ENCODE data around the gene STX18.

The STX18 gene

DNA sequence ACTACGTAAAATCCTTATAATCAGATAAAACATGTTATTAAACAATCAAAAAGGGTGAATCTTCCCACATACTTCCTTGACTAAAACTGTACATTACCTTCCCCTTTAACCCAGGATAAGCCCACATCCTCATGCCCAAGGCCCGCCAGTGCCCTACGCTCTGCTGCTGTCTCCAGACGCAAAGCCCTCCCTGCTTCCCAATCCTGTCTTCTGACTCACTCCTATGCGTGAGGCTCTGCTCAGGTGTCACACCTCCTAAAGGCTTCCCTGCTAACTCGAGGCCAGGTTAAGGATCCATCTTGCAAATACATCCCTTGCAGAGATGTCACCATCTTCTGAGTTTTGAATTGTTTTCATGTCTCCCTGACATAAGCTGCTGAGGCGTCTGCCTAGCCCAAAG, 61.6 kb downstream of the STX18 start:
- in situ Hi-C loops (cut with HindIII; ENCODE audit: low pct_ligation_motif_present, low sequenced_read_pairs): no loop called here
- Histone ChIP-seq H3K4me3 (ENCODE audit: low read depth, low read length) (no peak overlapping the region), H3K36me3 (replicated peaks) (no peaks in the 10 kb centered on the region), H3K27me3 (replicated peaks) (no peaks in the 10 kb centered on the region), H3K27ac (no peak overlapping the region)
- no peak for DNase-seq
- TF ChIP-seq, protein P1, sequence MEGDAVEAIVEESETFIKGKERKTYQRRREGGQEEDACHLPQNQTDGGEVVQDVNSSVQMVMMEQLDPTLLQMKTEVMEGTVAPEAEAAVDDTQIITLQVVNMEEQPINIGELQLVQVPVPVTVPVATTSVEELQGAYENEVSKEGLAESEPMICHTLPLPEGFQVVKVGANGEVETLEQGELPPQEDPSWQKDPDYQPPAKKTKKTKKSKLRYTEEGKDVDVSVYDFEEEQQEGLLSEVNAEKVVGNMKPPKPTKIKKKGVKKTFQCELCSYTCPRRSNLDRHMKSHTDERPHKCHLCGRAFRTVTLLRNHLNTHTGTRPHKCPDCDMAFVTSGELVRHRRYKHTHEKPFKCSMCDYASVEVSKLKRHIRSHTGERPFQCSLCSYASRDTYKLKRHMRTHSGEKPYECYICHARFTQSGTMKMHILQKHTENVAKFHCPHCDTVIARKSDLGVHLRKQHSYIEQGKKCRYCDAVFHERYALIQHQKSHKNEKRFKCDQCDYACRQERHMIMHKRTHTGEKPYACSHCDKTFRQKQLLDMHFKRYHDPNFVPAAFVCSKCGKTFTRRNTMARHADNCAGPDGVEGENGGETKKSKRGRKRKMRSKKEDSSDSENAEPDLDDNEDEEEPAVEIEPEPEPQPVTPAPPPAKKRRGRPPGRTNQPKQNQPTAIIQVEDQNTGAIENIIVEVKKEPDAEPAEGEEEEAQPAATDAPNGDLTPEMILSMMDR (IDR thresholded peaks at IDR 0.05; ENCODE audit: low read depth, low read length, missing control alignments): no peak

- in situ Hi-C loops (cut with HindIII; ENCODE audit: low pct_ligation_motif_present, low sequenced_read_pairs): no loop called here
These were observed 62.5 kb downstream of the STX18 start for GRCh38 chr4:4479366-4479765.

GRCh38 chr4:4477796-4478195, 64.1 kb downstream of the STX18 start:
- no peaks in the 10 kb centered on the region for H3K36me3 ChIP-seq (replicated peaks)
- in situ Hi-C loops (cut with HindIII; ENCODE audit: low pct_ligation_motif_present, low sequenced_read_pairs): no loop called here
- no peak overlapping the region for H3K27ac ChIP-seq
- TF ChIP-seq, protein P1 (IDR thresholded peaks at IDR 0.05; ENCODE audit: low read depth, low read length, missing control alignments): no peak
- no peak for DNase-seq
- no peaks in the 10 kb centered on the region for H3K27me3 ChIP-seq (replicated peaks)
- H3K4me3 ChIP-seq (ENCODE audit: low read depth, low read length): no peak overlapping the region

More at GRCh38 chr4:4479366-4479765, 62.5 kb downstream of the STX18 start:
- TF ChIP-seq, protein P1 (IDR thresholded peaks at IDR 0.05; ENCODE audit: low read depth, low read length, missing control alignments): no peak
- DNase-seq: no peak
- Histone ChIP-seq H3K27ac (no peak overlapping the region), H3K27me3 (replicated peaks) (no peaks in the 10 kb centered on the region), H3K36me3 (replicated peaks) (no peaks in the 10 kb centered on the region), H3K4me3 (ENCODE audit: low read depth, low read length) (no peak overlapping the region)

DNA sequence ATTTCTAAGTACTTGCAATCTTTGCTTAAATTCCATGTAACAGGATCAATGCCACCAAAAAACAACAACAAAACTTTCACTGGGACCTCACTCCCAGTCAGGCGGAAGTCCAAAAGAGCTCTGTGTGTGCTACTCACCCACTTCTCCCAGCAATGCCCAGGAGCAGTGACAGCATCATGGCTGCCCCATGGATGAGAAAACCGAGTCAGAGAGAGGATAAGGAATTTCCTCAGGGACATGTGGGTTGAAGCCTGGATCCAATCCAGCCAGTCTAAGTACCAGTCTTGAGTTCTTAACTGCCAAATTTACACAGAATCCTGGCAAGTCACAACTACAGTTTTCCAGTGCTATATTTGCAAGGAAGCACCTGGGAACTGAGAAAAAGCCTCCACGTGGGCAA, 64.5 kb downstream of the STX18 start:
- Histone ChIP-seq H3K4me3 (ENCODE audit: low read depth, low read length) (no peak overlapping the region), H3K36me3 (replicated peaks) (no peaks in the 10 kb centered on the region), H3K27me3 (replicated peaks) (no peaks in the 10 kb centered on the region), H3K27ac (no peak overlapping the region)
- in situ Hi-C loops (cut with HindIII; ENCODE audit: low pct_ligation_motif_present, low sequenced_read_pairs): no loop called here
- DNase-seq: no peak
- TF ChIP-seq, protein P1 (IDR thresholded peaks at IDR 0.05; ENCODE audit: low read depth, low read length, missing control alignments): no peak

DNA sequence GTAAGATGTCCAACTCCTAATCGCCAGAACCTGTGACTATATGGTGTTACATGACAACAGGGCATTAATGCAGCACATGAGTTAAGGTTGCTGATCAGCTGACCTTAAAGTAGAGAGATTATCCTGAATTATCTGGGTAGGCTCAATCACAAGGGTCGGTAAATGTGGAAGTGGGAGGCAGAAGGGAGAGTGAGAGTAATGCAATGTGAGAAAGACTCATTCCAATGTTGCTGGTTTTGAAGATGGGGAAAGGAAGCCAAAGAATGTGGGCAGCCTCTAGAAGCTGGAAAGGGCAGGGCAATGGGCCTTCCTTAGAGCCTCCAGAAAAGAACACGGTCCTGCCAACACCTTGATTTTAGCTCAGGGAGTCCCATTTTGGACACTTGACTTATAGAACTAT, 67.4 kb downstream of the STX18 start:
- peak overlapping the region; percentile 93 for H3K27ac ChIP-seq
- no peak overlapping the region for H3K4me3 ChIP-seq (ENCODE audit: low read depth, low read length)
- no peaks in the 10 kb centered on the region for H3K27me3 ChIP-seq (replicated peaks)
- peaks cover 7% of the 10 kb centered on the region for H3K36me3 ChIP-seq (replicated peaks)
- TF ChIP-seq, protein P1 (IDR thresholded peaks at IDR 0.05; ENCODE audit: low read depth, low read length, missing control alignments): no peak
- in situ Hi-C loops (cut with HindIII; ENCODE audit: low pct_ligation_motif_present, low sequenced_read_pairs): no loop called here
- no peak for DNase-seq

DNA sequence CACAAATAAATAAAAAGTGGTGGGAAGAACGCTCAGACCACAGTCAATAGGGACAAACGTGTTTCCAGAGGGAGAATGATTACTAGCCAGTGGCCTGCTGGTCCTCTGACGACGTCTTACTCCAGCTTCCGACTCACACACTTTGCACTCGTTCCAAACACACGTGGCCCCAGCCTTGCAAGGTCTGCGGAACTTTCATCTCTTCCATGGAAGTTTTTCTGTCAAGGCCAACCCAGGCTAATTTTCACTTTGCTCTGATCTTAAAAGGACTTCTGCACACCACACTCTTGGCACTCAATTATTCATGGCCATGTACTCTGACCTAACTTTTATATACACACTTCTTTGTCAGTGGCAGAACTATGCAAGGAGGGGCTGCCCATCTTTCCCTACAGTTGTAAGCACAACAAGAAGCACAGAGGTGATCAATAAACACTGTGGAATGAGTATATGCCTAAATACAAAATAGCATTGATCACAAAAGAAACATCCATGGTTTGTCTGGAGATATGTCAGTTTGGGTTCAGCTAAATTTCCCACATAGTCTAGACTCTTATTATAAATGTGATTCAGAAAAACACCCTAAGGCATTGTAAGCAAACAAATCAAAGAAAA, 69.4 kb downstream of the STX18 start:
- H3K4me3 ChIP-seq (ENCODE audit: low read depth, low read length): no peak overlapping the region
- peak overlapping the region; percentile 93 for H3K27ac ChIP-seq
- in situ Hi-C loops (cut with HindIII; ENCODE audit: low pct_ligation_motif_present, low sequenced_read_pairs): no loop called here
- no peaks in the 10 kb centered on the region for H3K27me3 ChIP-seq (replicated peaks)
- TF ChIP-seq, protein P1 (IDR thresholded peaks at IDR 0.05; ENCODE audit: low read depth, low read length, missing control alignments): no peak
- no peak for DNase-seq
- H3K36me3 ChIP-seq (replicated peaks): peaks cover 9% of the 10 kb centered on the region

All from brain microvascular endothelial cell (primary cell).